OCI-LY1 (cell line): ENCODE results near the gene INSYN1.

ENCODE experiments used
- H2AFZ ChIP-seq: fragments of 200-600 bp; sonication (generic), shearing (Covaris generic); 2 replicates; pipeline ENCODE4 v1.6.0; 2014; ENCODE audit warnings: antibody characterized with exemption, mild to moderate bottlenecking, low read length
- H3F3A ChIP-seq: fragments of 200-600 bp; sonication (generic), shearing (Covaris generic); 2 replicates; pipeline ENCODE4 v1.6.0; 2014; ENCODE audit warnings: mild to moderate bottlenecking, antibody characterized with exemption, low read length, moderate library complexity; ENCODE audit not compliant: insufficient read depth
- H3K27ac ChIP-seq: fragments of 200-600 bp; sonication (generic); 2 replicates; pipeline ENCODE4 v1.5.1; 2014; ENCODE audit warnings: low read length, mixed run types, mild to moderate bottlenecking, low read depth; ENCODE audit not compliant: poor library complexity, severe bottlenecking
- H3K27me3 ChIP-seq: fragments of 200-600 bp; sonication (generic); 2 replicates; pipeline ENCODE4 v1.6.0; 2014; ENCODE audit warnings: antibody characterized with exemption, mild to moderate bottlenecking, low read length, moderate library complexity; ENCODE audit not compliant: insufficient read depth
- H3K36me3 ChIP-seq: fragments of 200-600 bp; sonication (generic); 2 replicates; pipeline ENCODE4 v1.6.1; 2014; ENCODE audit warnings: mild to moderate bottlenecking, antibody characterized with exemption, low read length, moderate library complexity, mixed read lengths; ENCODE audit not compliant: insufficient read depth
- H3K4me1 ChIP-seq: fragments of 200-600 bp; sonication (generic); 2 replicates; pipeline ENCODE4 v1.5.1; 2014; ENCODE audit warnings: mild to moderate bottlenecking, low read length, moderate library complexity; ENCODE audit not compliant: insufficient read depth, severe bottlenecking
- H3K4me2 ChIP-seq: fragments of 200-600 bp; sonication (generic), shearing (Covaris generic); 2 replicates; pipeline ENCODE4 v1.6.1; 2014; ENCODE audit warnings: low read length
- H3K4me3 ChIP-seq: fragments of 200-600 bp; sonication (generic); 2 replicates; pipeline ENCODE4 v1.5.1; 2014; ENCODE audit warnings: low read length, low read depth, mild to moderate bottlenecking, mixed read lengths; ENCODE audit not compliant: poor library complexity, severe bottlenecking
- H3K79me2 ChIP-seq: fragments of 200-600 bp; shearing (Covaris generic); 2 replicates; pipeline ENCODE4 v1.6.1; 2016; ENCODE audit warnings: mixed run types, low read length, mixed read lengths; ENCODE audit not compliant: insufficient read depth
- H3K9ac ChIP-seq: fragments of 200-600 bp; sonication (generic), shearing (Covaris generic); 2 replicates; pipeline ENCODE4 v1.6.1; 2014; ENCODE audit warnings: mild to moderate bottlenecking, low read length, mixed read lengths
- H3K9me2 ChIP-seq: fragments of 200-600 bp; sonication (generic), shearing (Covaris generic); 2 replicates; pipeline ENCODE4 v1.6.1; 2014; ENCODE audit warnings: low read depth, mild to moderate bottlenecking, low read length, mixed read lengths
- H3K9me3 ChIP-seq: fragments of 200-600 bp; shearing (Covaris generic); 2 replicates; pipeline ENCODE4 v1.6.1; 2014; ENCODE audit warnings: low read length, mixed read lengths
- H4K20me1 ChIP-seq: fragments of 200-600 bp; sonication (generic), shearing (Covaris generic); 2 replicates; pipeline ENCODE4 v1.6.0; 2016; ENCODE audit warnings: mild to moderate bottlenecking, low read length; ENCODE audit not compliant: insufficient read depth
- EZH2 ChIP-seq: fragments of 200-600 bp; sonication (generic), shearing (Covaris generic); IDR thresholded peaks from 2 replicates; pipeline ENCODE4 v1.8.0; 2017; ENCODE audit warnings: borderline replicate concordance, mixed run types, mild to moderate bottlenecking, antibody characterized with exemption, low read length, moderate library complexity, mixed read lengths
- TF ChIP-seq, protein P1 (sequence below): fragments of 200-600 bp; sonication (generic), shearing (Covaris generic); IDR thresholded peaks from 2 replicates; pipeline ENCODE4 v1.5.1; 2017; ENCODE audit warnings: mild to moderate bottlenecking, antibody characterized with exemption, low read length, moderate library complexity, mixed read lengths

The INSYN1 gene

DNA sequence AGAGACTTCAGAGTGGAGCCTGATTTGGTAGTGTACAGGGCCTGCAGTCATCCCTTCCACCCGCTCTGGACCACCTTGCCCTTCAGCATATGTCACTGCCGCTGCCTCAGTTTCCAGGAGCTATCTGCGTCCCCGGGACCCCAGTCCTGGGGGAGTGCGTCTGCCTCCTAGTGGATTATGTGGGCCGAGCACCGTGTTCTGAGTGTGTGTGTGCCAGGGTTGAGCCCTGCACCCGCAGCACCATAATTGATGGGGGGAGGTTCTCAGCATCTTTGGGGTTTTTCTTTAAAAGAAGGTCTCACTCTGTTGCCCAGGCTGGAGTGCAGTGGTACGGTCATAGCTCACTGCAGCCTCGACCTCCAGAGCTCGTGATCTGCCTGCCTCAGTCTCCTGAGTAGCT is 35.3 kb downstream of the INSYN1 start:
- Histone ChIP-seq H3K9me3 (no peaks in the 10 kb centered on the region), H3K79me2 (no peaks in the 10 kb centered on the region), H3K4me2 (no peak overlapping the region), H4K20me1 (no peaks in the 10 kb centered on the region), H2AFZ (no peak overlapping the region), H3K36me3 (no peaks in the 10 kb centered on the region), H3F3A (no peaks in the 10 kb centered on the region), H3K9ac (no peak overlapping the region), H3K9me2 (no peaks in the 10 kb centered on the region), H3K4me3 (no peak overlapping the region), H3K4me1 (no peaks in the 10 kb centered on the region), H3K27me3 (0 out of 2 replicates have a peak, but pooled peaks cover 4% of the 10 kb centered on the region), H3K27ac (no peak overlapping the region)
- no peak for TF ChIP-seq EZH2
- TF ChIP-seq, protein P1, sequence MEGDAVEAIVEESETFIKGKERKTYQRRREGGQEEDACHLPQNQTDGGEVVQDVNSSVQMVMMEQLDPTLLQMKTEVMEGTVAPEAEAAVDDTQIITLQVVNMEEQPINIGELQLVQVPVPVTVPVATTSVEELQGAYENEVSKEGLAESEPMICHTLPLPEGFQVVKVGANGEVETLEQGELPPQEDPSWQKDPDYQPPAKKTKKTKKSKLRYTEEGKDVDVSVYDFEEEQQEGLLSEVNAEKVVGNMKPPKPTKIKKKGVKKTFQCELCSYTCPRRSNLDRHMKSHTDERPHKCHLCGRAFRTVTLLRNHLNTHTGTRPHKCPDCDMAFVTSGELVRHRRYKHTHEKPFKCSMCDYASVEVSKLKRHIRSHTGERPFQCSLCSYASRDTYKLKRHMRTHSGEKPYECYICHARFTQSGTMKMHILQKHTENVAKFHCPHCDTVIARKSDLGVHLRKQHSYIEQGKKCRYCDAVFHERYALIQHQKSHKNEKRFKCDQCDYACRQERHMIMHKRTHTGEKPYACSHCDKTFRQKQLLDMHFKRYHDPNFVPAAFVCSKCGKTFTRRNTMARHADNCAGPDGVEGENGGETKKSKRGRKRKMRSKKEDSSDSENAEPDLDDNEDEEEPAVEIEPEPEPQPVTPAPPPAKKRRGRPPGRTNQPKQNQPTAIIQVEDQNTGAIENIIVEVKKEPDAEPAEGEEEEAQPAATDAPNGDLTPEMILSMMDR: peak; percentile 43; the same call in 1 of the 2 replicates

DNA sequence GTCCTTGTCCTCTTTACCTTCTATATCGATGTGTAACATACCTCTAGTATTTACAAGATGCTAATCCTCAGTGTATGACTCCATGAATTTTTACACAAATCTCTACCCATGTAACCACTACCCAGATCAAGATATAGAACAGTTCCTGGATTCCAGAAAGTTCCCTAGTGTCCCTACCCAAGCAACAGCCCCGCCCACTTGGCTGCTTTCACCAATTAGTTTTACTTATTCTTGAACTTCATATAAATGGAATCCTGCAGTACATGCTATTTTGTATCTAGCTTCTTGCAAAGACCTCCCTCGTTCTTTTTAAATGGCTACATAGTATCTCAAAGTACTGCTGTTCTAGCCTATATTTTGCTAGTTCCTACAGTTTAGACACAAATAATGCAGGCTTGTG is 35.9 kb downstream of the INSYN1 start:
- no peak overlapping the region for H2AFZ ChIP-seq
- no peaks in the 10 kb centered on the region for H4K20me1 ChIP-seq
- no peaks in the 10 kb centered on the region for H3K36me3 ChIP-seq
- TF ChIP-seq EZH2: no peak
- TF ChIP-seq, protein P1: no peak
- no peaks in the 10 kb centered on the region for H3K9me3 ChIP-seq
- no peak overlapping the region for H3K4me2 ChIP-seq
- 0 out of 2 replicates have a peak, but pooled peaks cover 4% of the 10 kb centered on the region for H3K27me3 ChIP-seq
- H3K27ac ChIP-seq: no peak overlapping the region
- no peaks in the 10 kb centered on the region for H3K79me2 ChIP-seq
- no peak overlapping the region for H3K9ac ChIP-seq
- no peaks in the 10 kb centered on the region for H3K4me1 ChIP-seq
- H3K4me3 ChIP-seq: no peak overlapping the region
- no peaks in the 10 kb centered on the region for H3F3A ChIP-seq
- no peaks in the 10 kb centered on the region for H3K9me2 ChIP-seq

DNA sequence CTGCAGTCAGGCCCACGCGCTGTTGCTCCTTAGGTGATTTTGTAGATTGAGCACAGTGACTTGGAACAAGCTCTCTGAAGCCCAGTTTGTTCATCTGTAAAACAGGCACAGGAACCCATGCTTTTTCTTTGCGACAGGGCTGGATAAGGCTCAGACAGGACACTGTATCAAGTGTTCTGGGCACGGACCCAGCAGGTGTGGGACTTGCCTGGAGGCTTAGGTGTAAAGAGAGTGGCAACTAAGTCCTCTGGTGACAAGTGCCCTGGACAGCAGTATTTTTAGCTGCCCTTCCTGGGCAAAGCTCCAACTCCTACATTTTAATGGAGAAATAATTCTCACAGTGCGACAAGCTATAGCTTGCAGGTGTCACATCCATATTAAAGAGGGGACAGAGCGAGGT is 36.7 kb downstream of the INSYN1 start:
- H3K27ac ChIP-seq: no peak overlapping the region
- TF ChIP-seq, protein P1: no peak
- TF ChIP-seq EZH2: no peak
- H3K4me1 ChIP-seq: no peaks in the 10 kb centered on the region
- no peaks in the 10 kb centered on the region for H3K36me3 ChIP-seq
- no peaks in the 10 kb centered on the region for H3F3A ChIP-seq
- H3K27me3 ChIP-seq: 0 out of 2 replicates have a peak, but pooled peaks cover 4% of the 10 kb centered on the region
- no peak overlapping the region for H3K9ac ChIP-seq
- no peak overlapping the region for H3K4me3 ChIP-seq
- no peaks in the 10 kb centered on the region for H3K79me2 ChIP-seq
- no peaks in the 10 kb centered on the region for H4K20me1 ChIP-seq
- no peak overlapping the region for H3K4me2 ChIP-seq
- H3K9me3 ChIP-seq: no peaks in the 10 kb centered on the region
- no peak overlapping the region for H2AFZ ChIP-seq
- H3K9me2 ChIP-seq: no peaks in the 10 kb centered on the region
